Right lobe of liver (tissue), 4 donors: ENCODE results near the gene TBRG4.

Experiments
- CTCF ChIP-seq, 4 donors: fragments of 200-600 bp in 3 of 4; fragments of 450-650 bp in 1 of 4; IDR thresholded peaks; one replicate each; pipeline versions ENCODE4 v1.5.1 to v1.8.0; 2016 to 2022; ENCODE audit warnings: antibody characterized with exemption in 4 of 4, mild to moderate bottlenecking in 2 of 4
- POLR2A ChIP-seq: fragments of 450-650 bp; IDR thresholded peaks from one replicate; pipeline ENCODE4 v1.6.1; 2017; ENCODE audit warnings: antibody characterized with exemption, mild to moderate bottlenecking
- donor health status: DM: no; HTN: no; CAD: no.
- donor health status: DM: no; HTN: no; CAD: no.
- donor health status: DM: no; HTN: yes; CAD: no.

GRCh38 chr7:45146531-45147379 is 35.3 kb upstream of the TBRG4 start:
- no peak for TF ChIP-seq CTCF (IDR thresholded peaks at IDR 0.05)
- TF ChIP-seq POLR2A: no peak
